OCI-LY3 (cell line): ENCODE results near the gene TOR1A.

Experiments used
- EZH2phosphoT487 ChIP-seq: fragments of 200-600 bp; shearing (Covaris generic); IDR thresholded peaks from 2 replicates; pipeline ENCODE4 v1.6.1; 2018; ENCODE audit warnings: antibody characterized with exemption, mixed run types, low read depth
- TF ChIP-seq, protein P1 (sequence below): fragments of 200-600, 300-600 bp; sonication (generic); IDR thresholded peaks from 2 replicates; pipeline ENCODE4 v1.5.1; 2014; ENCODE audit warnings: antibody characterized with exemption, low read length, low read depth

DNA sequence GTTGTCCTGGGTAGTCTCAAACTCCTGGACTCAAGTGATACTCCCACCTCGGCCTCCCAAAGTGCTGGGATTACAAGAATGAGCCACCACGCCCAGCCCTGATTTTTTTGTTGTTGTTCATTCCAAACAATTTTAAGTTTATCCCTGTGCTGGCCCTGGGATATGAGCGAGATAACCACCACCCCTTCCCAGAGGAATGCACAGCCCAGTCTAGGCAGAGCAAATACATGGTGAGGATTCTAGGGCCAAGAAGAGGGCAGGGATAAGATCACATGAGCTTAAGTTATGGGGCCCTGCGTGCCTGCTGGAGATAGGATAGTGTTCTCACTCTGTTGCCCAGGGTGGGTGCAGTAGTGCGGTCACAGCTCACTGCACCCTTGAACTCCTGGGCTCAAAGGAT is 42.0 kb downstream of the TOR1A start:
- TF ChIP-seq, protein P1, sequence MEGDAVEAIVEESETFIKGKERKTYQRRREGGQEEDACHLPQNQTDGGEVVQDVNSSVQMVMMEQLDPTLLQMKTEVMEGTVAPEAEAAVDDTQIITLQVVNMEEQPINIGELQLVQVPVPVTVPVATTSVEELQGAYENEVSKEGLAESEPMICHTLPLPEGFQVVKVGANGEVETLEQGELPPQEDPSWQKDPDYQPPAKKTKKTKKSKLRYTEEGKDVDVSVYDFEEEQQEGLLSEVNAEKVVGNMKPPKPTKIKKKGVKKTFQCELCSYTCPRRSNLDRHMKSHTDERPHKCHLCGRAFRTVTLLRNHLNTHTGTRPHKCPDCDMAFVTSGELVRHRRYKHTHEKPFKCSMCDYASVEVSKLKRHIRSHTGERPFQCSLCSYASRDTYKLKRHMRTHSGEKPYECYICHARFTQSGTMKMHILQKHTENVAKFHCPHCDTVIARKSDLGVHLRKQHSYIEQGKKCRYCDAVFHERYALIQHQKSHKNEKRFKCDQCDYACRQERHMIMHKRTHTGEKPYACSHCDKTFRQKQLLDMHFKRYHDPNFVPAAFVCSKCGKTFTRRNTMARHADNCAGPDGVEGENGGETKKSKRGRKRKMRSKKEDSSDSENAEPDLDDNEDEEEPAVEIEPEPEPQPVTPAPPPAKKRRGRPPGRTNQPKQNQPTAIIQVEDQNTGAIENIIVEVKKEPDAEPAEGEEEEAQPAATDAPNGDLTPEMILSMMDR, result no peak
- TF ChIP-seq EZH2phosphoT487, result no peak
